B cell (primary cell): ENCODE results near the gene POLR2C. TPM values are rescaled to one million over a fixed set of nuclear protein-coding genes. Genes with fewer than 3 reads are reported as not detected.

ENCODE experiments used
- ATAC-seq: fragments of 200-7000 bp; cut with Tn5 transposase; one replicate; pipeline ENCODE4 v1.10.0; 2021; ENCODE audit warnings: low read depth, mild to moderate bottlenecking, moderate number of reproducible peaks, moderate library complexity
- CTCF ChIA-PET: fragments of 350-600 bp; sonication (Branson Sonifier 250); formaldehyde crosslinking; loops from one replicate; lab custom pipeline; 2021; ENCODE audit warnings: antibody characterized with exemption, inconsistent platforms; lab: Charles Lee
- POLR2A ChIA-PET: fragments of 350-600 bp; sonication (Branson Sonifier 250); formaldehyde crosslinking; loops from one replicate; lab custom pipeline; 2021; ENCODE audit warnings: antibody characterized with exemption; lab: Charles Lee
- DNase-seq: peaks from one replicate; pipeline ENCODE4 v3.0.0; 2013
- H2AFZ ChIP-seq: 2 replicates; pipeline ENCODE4 v1.6.1; 2012; ENCODE audit warnings: mild to moderate bottlenecking, low read depth, low read length; ENCODE audit not compliant: insufficient read depth, poor library complexity, severe bottlenecking
- H3K27ac ChIP-seq, 2 donors: 1 replicate in 1 of 2; 2 replicates in 1 of 2; pipeline ENCODE4 v1.5.1; 2012 to 2013; ENCODE audit warnings: low read length in 2 of 2, mild to moderate bottlenecking in 2 of 2, moderate library complexity in 1 of 2
- H3K27me3 ChIP-seq, 4 experiments: fragments of 200-600 bp in 1 of 4; sonication (generic) in 1 of 4; replicated peaks in 1 of 4; 1 replicate in 2 of 4; 2 replicates in 2 of 4; pipeline versions ENCODE4 v1.6.1 to v1.7.0; 2013 to 2016; ENCODE audit warnings: low read length in 3 of 4, mild to moderate bottlenecking in 2 of 4, mixed read lengths in 1 of 4, moderate library complexity in 1 of 4; ENCODE audit not compliant: insufficient read depth in 4 of 4, control insufficient read depth in 3 of 4; ENCODE audit errors: control extremely low read depth in 1 of 4
- H3K36me3 ChIP-seq, 2 experiments: replicated peaks in 1 of 2; 1 replicate in 1 of 2; 2 replicates in 1 of 2; pipeline versions ENCODE4 v1.6.1 to v1.7.1; 2013; ENCODE audit warnings: low read length in 1 of 2; ENCODE audit not compliant: insufficient read depth in 2 of 2, control insufficient read depth in 1 of 2; ENCODE audit errors: control extremely low read depth in 1 of 2, extremely low read depth in 1 of 2
- H3K4me1 ChIP-seq, 2 donors: fragments of 200-600 bp in 1 of 2; sonication (generic) in 1 of 2; 1 replicate in 1 of 2; 2 replicates in 1 of 2; pipeline versions ENCODE4 v1.5.1 to v1.6.1; 2013 to 2017; ENCODE audit warnings: low read length in 2 of 2; ENCODE audit not compliant: control insufficient read depth in 2 of 2, insufficient read depth in 2 of 2
- H3K4me2 ChIP-seq: replicated peaks from 2 replicates; pipeline ENCODE3; 2012; ENCODE audit warnings: mild to moderate bottlenecking, low read depth, low read length; ENCODE audit not compliant: poor library complexity, severe bottlenecking
- H3K4me3 ChIP-seq, 5 experiments: fragments of 200-600 bp in 1 of 5; sonication (generic) in 1 of 5; 1 replicate in 3 of 5; 2 replicates in 2 of 5; pipeline versions ENCODE4 v1.5.1 to v1.7.0; 2011 to 2016; ENCODE audit warnings: low read length in 4 of 5, mild to moderate bottlenecking in 4 of 5, low read depth in 2 of 5, control low read depth in 1 of 5, moderate library complexity in 1 of 5; ENCODE audit not compliant: insufficient read depth in 1 of 5; ENCODE audit errors: control extremely low read depth in 1 of 5, extremely low read depth in 1 of 5
- H3K79me2 ChIP-seq: fragments of 200-600 bp; sonication (generic); one replicate; pipeline ENCODE4 v1.6.0; 2016; ENCODE audit warnings: low read length; ENCODE audit not compliant: control insufficient read depth, insufficient read depth
- H3K9ac ChIP-seq: fragments of 200-600 bp; sonication (generic); 2 replicates; pipeline ENCODE4 v1.6.1; 2017; ENCODE audit warnings: mild to moderate bottlenecking, low read length, moderate library complexity
- H3K9me3 ChIP-seq, 3 donors: one replicate each; pipeline versions ENCODE4 v1.6.1 to v1.7.1; 2013; ENCODE audit warnings: low read length in 2 of 3; ENCODE audit not compliant: control insufficient read depth in 2 of 3, insufficient read depth in 1 of 3; ENCODE audit errors: control extremely low read depth in 1 of 3
- H4K20me1 ChIP-seq: 2 replicates; pipeline ENCODE4 v1.6.0; 2012; ENCODE audit warnings: mild to moderate bottlenecking, low read length; ENCODE audit not compliant: insufficient read depth, control insufficient read depth, poor library complexity, severe bottlenecking
- H3K27ac Mint-ChIP-seq: one replicate; pipeline ENCODE4 v1.8.0; 2021; ENCODE audit warnings: mixed read lengths
- H3K27me3 Mint-ChIP-seq: one replicate; pipeline ENCODE4 v1.8.0; 2021; ENCODE audit warnings: mixed read lengths
- H3K4me1 Mint-ChIP-seq: one replicate; pipeline ENCODE4 v1.8.0; 2021; ENCODE audit warnings: mixed read lengths
- H3K4me3 Mint-ChIP-seq: one replicate; pipeline ENCODE4 v1.8.0; 2021; ENCODE audit warnings: mixed read lengths
- H3K9me3 Mint-ChIP-seq: one replicate; pipeline ENCODE4 v1.8.0; 2022; ENCODE audit warnings: mixed read lengths; ENCODE audit not compliant: insufficient read depth
- EZH2 ChIP-seq: IDR thresholded peaks from 2 replicates; pipeline ENCODE4 v1.6.1; 2012; ENCODE audit warnings: borderline replicate concordance, low read depth, mild to moderate bottlenecking, moderate library complexity, low read length; ENCODE audit not compliant: insufficient read depth, poor library complexity, severe bottlenecking
- WGBS: methylation state at CpG from one replicate; pipeline ENCODE4 v1.1.5; 2013; ENCODE audit warnings: missing lambda C conversion rate; ENCODE audit not compliant: insufficient coverage; 5-methylcytosine and 5-hydroxymethylcytosine counted together
- intact Hi-C: fragments of 100-400 bp; cut with micrococcal nuclease; formaldehyde crosslinking; loops from one replicate; pipeline ENCODE4 v1.10.0; 2022
- polyA plus RNA-seq: library from polyadenylated mRNA; depleted of rRNA; stranded (reverse); fragments of >200 nt; gene quantifications from 2 replicates; pipeline ENCODE4 v1.2.3, GENCODE V29; 2012
- total RNA-seq, 2 donors: library from RNA; stranded (reverse); fragments of 120-200 nt in 1 of 2; gene quantifications; 1 replicate in 1 of 2; 2 replicates in 1 of 2; pipeline versions ENCODE4 v1.2.3 to v1.2.4, GENCODE V29; 2013 to 2022
- TF ChIP-seq, protein P1 (sequence below): fragments of 200-600 bp; IDR thresholded peaks from one replicate; pipeline ENCODE4 v1.8.0; 2022; ENCODE audit warnings: antibody characterized with exemption, mild to moderate bottlenecking

POLR2C gene
- total and polyA plus RNA-seq, 2 donors (not counting 1 experiment from before 2014, with no cell fraction given): 57.8 to 70.1 TPM

DNA sequence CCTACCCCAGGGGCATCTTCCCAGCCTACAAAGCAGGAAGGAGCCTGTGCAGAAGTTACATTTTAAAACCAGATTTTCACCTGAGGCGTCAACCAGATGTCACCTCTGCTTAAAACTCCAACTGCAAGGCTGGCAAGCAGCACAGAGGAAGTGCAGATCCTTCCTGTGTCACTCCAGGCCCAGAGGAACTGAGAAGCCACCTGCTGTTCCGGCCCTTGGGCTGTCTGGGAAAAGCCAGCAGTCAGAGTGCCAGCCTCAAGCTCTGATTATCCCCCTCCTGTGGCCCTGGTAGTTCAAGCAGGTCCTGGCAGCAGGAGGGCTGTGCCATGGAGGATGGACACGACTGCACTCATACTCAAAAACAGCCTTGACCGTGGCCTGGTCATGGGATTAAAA is 10.2 kb downstream of the POLR2C start:
- CTCF ChIA-PET: interaction anchor here (0.7 kb wide), 1 partner anchor 48 kb away, joined by 3 read pairs; no protein-coding TSS in a partner anchor
- DNase-seq (no peak), ATAC-seq (no peak)
- POLR2A ChIA-PET: no interaction called here
- Mint-ChIP-seq H3K27me3 (no peaks in the 10 kb centered on the region), H3K9me3 (no peaks in the 10 kb centered on the region), H3K4me3 (no peak overlapping the region), H3K27ac (no peak overlapping the region), H3K4me1 (peaks cover 16% of the 10 kb centered on the region)
- H2AFZ ChIP-seq: no peak overlapping the region
- H3K27me3 ChIP-seq: peaks cover 0 to 4% (median 0%) of the 10 kb centered on the region in 4 experiments
- no peak overlapping the region for H3K4me3 ChIP-seq
- H3K9me3 ChIP-seq: no peaks in the 10 kb centered on the region
- intact Hi-C loops: no loop called here
- H3K36me3 ChIP-seq: peaks cover 7 to 48% of the 10 kb centered on the region in 2 experiments
- no peak overlapping the region for H3K27ac ChIP-seq
- WGBS: 26% methylated on average over 2 of the region's 4 CpGs
- H3K4me2 ChIP-seq: no peak overlapping the region
- H3K4me1 ChIP-seq: peaks cover 10 to 23% of the 10 kb centered on the region in 2 donors
- H3K79me2 ChIP-seq: no peaks in the 10 kb centered on the region
- H4K20me1 ChIP-seq: no peaks in the 10 kb centered on the region
- no peak for TF ChIP-seq EZH2
- TF ChIP-seq, protein P1, sequence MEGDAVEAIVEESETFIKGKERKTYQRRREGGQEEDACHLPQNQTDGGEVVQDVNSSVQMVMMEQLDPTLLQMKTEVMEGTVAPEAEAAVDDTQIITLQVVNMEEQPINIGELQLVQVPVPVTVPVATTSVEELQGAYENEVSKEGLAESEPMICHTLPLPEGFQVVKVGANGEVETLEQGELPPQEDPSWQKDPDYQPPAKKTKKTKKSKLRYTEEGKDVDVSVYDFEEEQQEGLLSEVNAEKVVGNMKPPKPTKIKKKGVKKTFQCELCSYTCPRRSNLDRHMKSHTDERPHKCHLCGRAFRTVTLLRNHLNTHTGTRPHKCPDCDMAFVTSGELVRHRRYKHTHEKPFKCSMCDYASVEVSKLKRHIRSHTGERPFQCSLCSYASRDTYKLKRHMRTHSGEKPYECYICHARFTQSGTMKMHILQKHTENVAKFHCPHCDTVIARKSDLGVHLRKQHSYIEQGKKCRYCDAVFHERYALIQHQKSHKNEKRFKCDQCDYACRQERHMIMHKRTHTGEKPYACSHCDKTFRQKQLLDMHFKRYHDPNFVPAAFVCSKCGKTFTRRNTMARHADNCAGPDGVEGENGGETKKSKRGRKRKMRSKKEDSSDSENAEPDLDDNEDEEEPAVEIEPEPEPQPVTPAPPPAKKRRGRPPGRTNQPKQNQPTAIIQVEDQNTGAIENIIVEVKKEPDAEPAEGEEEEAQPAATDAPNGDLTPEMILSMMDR: no peak
- H3K9ac ChIP-seq: no peak overlapping the region

DNA sequence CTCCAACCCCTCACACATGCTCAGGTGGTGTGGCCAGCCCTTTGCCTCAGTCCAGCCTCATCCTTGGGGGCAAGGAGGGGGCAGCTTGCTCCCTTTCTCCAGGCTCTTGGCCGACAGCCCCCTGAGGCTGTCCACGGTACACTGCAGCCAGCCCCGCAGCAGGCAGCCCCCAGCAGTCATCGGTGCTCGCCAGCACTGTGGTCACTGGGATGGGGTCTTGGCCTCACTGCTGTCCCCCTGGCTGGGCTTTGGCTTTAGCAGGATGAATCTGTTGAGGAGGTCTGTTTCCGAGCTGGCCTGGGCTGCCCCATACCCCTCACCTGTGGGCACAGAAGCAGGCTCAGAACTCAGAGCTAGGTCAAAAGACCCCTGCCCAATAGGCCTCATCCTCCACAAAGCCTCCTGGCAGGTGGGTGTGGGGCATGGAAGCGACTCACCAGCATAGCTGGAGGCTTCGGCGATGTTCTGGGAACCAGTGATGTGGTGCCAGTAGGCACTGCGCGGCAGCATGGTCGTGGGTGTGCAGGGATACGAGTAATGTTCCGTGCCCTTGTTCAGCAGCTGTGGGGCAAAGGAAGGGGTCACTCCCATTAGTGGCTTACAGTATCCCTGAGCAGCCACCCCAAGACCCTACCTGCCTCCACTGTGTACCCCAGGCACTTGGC is 10.8 kb downstream of the POLR2C start:
- Histone ChIP-seq H3K27ac (no peak overlapping the region), H3K4me2 (no peak overlapping the region), H3K36me3 (peaks cover 7 to 42% of the 10 kb centered on the region in 2 experiments), H2AFZ (no peak overlapping the region), H3K9me3 (no peaks in the 10 kb centered on the region), H3K4me3 (no peak overlapping the region), H3K27me3 (peaks cover 0 to 4% (median 0%) of the 10 kb centered on the region in 4 experiments), H3K79me2 (no peaks in the 10 kb centered on the region), H3K9ac (no peak overlapping the region), H4K20me1 (no peaks in the 10 kb centered on the region), H3K4me1 (peaks cover 16 to 30% of the 10 kb centered on the region in 2 donors)
- intact Hi-C loops: no loop called here
- 95% methylated on average over 13 of the region's 14 CpGs for WGBS
- ChIA-PET CTCF (interaction anchor here (1.0 to 2.2 kb wide), 2 partner anchors 13 to 103 kb away, joined by 4 to 5 read pairs; partner anchors contain the start of gene DOK4), POLR2A (interaction anchor here (0.6 kb wide), 1 partner anchor 725 kb away, joined by 11 read pairs; no protein-coding TSS in a partner anchor)
- H3K9me3 Mint-ChIP-seq: no peaks in the 10 kb centered on the region
- no peak for DNase-seq
- no peak overlapping the region for H3K4me3 Mint-ChIP-seq
- TF ChIP-seq, protein P1: no peak
- no peak for TF ChIP-seq EZH2
- H3K27ac Mint-ChIP-seq: no peak overlapping the region
- H3K4me1 Mint-ChIP-seq: peaks cover 19% of the 10 kb centered on the region
- no peaks in the 10 kb centered on the region for H3K27me3 Mint-ChIP-seq
- no peak for ATAC-seq
